Measurements from ENCODE around the gene CNKSR3. TPM values are rescaled to one million over a fixed set of nuclear protein-coding genes. Genes with fewer than 3 reads are reported as not detected.
"Not testable (repeated sequence)": the region's sequence is repeated elsewhere in the genome, so short reads cannot be mapped to it uniquely, and the experiment has no call there.

CNKSR3 gene
- 10 to 100 TPM; 57.4 to 61.0 (median 59.0) TPM for polyA plus RNA-seq (ENCODE audit: insufficient read length in 4 of 4)

DNA sequence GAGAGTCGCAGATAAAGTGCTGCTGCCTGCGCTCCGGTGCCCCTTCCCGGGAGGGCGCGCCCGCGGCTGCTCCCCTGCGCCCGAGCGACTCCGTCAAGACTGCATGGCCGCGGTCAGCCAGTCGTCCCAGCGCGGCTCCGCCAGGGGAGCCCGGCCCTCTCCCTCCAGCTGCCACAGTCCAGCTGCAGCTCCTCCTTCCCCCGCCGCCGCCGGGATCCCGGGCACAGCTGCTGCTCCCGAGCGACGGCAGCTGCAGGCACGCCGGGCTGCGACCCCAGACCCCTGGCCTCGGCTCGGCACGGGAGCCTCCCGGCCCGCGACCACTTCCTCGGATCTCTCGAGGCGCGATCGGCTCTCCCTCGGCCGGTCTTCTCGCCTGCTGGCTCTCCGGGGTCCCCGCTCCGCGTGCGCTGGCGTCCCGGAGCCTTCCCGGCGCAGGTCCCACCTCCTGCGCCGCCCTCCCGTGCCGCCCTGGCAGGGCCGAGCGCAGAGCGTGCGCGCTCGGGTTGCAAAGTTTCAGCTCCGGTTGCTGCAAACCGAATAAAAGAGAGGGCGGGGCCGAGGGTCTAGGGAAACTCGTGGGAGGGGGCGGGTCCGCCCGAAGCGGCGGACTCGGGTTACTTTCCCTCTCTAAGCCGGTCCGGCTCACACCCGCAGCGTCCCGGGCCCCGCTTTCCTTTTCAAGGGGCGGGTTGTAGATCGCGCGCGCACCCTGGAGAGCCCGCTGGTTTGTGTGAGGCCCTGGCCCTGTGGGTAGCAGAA, at the start of gene CNKSR3:
Gene CNKSR3, minus strand, starts transcription at position 542 of the 762 bp plus-strand sequence. CDS start 571 bp downstream, outside the sequence.
- peak in 3 of 4 donors; percentile 93 to 97 (median 95) for DNase-seq (ENCODE audit: low read depth in 4 of 4, low spot score in 2 of 4)

DNA sequence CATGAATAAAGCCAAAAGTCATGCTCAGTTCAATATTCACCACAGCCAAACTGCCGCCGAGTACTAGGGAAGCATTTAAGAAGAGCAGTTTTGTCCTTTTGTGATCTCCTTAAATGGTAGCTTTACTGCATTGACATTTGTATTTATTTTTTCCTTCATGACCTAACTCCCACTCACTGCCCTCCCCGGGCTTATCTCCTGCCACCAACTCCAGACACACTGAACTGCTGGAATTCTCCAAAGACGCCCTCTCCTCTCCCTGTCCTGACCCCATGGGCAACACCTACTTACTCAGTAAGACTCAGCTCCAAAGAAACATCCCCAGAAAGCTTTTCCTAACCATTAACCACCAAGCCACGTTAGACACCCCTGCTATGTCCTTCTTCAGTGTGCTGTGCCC, 48.5 kb upstream of the CNKSR3 start:
- no peak for DNase-seq (ENCODE audit: low read depth in 4 of 4, low spot score in 2 of 4)

GRCh38 chr6:154558513-154558912, 48.0 kb upstream of the CNKSR3 start:
- no peak for DNase-seq (ENCODE audit: low read depth in 4 of 4, low spot score in 2 of 4)

GRCh38 chr6:154555073-154555677, 44.7 kb upstream of the CNKSR3 start:
- DNase-seq (ENCODE audit: low read depth in 4 of 4, low spot score in 2 of 4), result peak in 1 of 4 donors; percentile 65

DNA sequence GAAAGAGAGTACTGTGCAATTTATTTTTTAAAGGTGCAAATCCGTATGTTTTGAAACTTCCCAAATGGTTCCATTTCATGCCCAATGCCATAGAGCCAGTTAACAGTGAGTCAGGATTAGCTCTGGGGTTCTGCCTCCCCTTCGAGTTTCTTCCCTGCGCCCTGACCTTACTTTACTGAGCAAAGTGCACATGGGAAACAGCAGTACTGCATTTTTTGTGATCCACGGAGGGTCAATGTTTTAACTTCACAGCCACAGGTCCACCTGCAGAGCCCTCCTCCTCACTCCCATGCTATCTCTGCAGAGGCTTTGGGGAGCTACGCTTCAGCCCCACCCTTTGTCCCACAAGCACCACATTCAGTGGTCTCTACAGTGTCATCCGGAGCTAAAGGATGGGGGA, 44.0 kb upstream of the CNKSR3 start:
- no peak for DNase-seq (ENCODE audit: low read depth in 4 of 4, low spot score in 2 of 4)

GRCh38 chr6:154550779-154551178, 40.3 kb upstream of the CNKSR3 start:
- DNase-seq (ENCODE audit: low read depth in 4 of 4, low spot score in 2 of 4), result no peak

DNA sequence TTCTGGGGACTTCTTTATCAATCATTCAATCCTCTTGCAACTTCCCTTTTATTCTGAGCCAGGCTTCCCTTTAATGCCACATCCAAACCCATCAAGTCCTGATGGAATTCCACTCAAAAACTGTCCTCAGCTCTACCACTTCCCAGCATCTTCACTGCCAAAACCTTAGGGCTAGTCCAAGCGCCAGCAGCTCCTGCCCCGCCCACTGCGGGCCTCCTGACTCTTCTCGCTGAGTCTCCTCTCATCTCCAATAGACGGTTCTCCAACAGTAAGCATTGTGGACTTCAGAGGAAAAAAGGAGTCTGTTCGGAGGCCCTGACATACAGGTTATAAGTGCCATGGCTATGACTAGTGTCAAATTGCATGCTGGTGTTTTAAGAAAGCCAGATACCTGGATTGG, 38.7 kb upstream of the CNKSR3 start:
- DNase-seq (ENCODE audit: low read depth in 4 of 4, low spot score in 2 of 4), result no peak

DNA sequence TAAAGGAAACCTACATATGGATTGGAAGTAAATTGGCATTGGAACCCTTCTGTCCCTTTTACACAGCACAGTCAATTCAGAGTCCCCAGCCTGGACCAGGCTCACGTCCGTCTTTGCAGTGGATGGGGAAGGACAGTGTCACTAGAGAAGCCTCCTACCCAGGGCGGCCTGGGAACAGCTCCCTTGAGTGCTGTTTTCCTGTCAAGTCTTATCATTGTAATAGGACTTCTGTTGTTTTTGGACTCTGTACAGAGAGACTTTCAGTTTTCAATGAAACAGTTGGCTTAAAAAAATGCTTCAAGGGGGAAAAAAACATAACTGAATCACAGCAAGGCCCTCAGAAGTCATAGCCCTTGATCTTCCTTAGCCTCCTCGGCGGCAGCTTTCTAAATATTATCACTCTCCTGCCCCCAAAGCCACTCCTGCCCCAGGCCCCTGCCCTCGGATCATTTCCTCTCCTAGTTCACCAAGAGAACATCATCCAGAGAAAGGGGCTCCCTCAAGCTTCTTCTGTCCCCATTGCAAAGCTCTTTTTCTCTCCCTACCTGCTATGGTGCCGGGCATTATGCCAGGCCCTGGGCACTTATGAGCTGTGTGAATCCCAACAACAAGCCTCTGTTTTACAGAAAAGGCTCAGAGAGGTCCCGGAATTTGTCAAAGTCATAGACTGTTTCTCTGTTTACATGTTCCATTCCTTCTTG, 37.8 kb upstream of the CNKSR3 start:
- DNase-seq (ENCODE audit: low read depth in 4 of 4, low spot score in 2 of 4), result peak in 2 of 4 donors; percentile 52 to 75

- DNase-seq (ENCODE audit: low read depth in 4 of 4, low spot score in 2 of 4), result no peak
Measured at GRCh38 chr6:154543628-154544027, 33.1 kb upstream of the CNKSR3 start.

DNA sequence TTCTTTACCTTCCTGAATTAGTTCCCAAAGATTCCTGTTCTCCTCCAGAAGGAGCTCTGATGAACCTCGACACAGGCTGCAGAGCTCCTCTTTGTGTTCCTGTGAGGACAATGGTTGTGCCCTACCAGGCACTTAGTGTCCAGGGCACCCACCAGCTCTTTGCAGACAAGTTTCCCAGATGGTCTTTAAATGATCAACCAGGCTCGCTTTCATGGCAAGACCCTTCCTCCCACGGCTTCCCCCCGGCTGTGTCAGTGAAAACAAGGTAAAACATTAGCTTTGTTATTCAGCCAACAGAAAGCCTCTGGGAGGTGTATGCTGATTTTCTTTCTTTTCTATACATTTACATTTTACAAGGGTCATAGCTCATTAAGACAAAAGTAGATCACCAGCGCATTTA, 32.3 kb upstream of the CNKSR3 start:
- DNase-seq (ENCODE audit: low read depth in 4 of 4, low spot score in 2 of 4), result no peak

DNA sequence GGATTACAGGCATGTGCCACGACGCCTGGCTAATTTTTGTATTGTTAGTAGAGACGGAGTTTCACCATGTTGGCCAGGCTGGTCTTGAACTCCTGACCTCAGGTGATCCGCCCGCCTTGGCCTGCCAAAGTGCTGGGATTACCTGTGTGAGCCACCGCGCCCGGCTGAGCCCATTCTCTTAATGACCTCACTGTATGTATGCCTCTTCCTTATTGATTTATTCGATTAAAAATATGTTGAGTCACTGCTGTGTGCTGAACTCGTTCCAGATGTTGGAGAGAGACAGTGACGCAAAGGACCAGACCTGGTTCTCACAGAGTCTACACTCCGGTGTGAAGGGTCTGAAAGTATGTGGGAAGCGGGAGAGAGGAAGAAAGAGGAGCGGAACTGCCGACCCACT, 31.4 kb upstream of the CNKSR3 start:
- not testable (repeated sequence) for DNase-seq (ENCODE audit: low read depth in 4 of 4, low spot score in 2 of 4)

- no peak for DNase-seq (ENCODE audit: low read depth in 4 of 4, low spot score in 2 of 4)
Measured at GRCh38 chr6:154539593-154540269, 29.2 kb upstream of the CNKSR3 start.

- DNase-seq (ENCODE audit: low read depth in 4 of 4, low spot score in 2 of 4), result no peak
Measured at GRCh38 chr6:154538640-154539191, 28.2 kb upstream of the CNKSR3 start.

DNA sequence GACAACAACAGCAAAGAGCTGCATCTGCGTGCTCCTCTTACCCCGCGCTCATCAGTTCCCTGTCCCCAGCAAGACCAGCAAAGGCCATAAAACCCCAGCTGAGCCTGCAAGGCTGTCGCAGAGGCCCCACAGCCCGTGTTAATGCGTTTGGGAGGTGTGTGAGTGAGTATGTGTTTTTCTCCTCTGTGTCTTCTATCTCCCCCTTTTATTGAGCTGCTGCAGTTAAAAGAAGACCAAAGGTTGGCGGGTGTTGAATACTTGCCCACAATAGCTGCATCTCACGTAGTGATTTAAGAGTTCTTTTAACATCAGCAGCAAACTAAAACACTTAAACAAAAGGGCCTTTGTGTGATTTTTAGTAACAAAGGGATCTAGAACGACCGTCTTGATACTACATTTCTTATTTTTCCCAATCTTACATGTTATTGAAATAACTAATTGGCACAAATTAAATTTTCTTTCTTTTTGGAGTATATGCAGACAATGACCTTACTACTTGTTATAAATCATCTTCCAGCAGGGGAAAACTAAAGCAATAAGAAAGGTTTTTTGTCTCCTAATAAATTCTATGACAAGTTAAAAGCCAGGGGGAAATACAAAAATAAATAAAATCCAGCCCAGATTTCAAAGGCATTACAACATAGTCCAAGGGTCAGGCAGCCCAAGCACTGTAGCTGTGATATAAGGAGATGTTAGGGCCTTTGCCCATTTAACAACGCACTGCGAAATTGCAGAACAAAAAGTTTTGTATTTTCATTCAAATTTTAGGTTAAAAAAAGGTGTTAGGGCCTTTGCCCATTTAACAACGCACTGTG, 27.2 kb upstream of the CNKSR3 start:
- no peak for DNase-seq (ENCODE audit: low read depth in 4 of 4, low spot score in 2 of 4)

DNA sequence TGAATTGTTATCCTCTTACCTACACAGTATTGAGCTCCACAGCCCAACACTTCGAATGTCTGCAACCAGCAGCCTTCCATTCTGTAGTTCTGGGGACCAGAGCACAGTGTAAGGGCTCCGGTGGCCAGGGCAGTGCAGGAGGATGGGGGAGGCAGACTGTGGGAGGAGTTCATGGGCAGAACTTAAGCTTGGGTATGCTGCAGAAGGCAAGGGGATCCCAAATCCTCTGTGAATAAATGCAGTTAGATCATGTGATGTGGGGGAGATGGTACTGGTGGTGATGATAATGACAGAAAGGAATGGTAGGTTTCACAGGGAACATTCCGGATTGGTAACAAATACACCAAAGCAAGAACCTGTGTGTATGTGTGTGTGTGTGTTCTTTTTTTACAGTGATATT, 26.5 kb upstream of the CNKSR3 start:
- DNase-seq (ENCODE audit: low read depth in 4 of 4, low spot score in 2 of 4), result no peak

DNA sequence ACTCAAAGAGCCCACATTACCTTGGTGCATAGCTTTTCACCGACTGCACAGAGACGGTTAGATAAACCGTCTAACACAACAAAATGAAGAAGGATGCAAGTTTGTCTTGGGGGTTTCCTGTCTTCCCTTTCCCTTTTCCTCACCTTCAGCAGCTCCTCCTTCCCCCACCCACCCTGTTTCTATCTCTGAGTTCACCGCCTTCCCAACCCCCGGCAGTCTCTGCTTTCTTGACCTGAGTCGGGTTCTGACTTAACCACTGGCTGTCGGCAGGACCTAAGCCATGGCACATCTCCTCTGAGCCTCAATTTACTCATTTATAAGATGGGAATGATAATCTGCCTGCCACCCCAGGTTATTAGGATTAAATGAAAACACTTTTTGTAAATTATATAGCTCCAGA, 25.8 kb upstream of the CNKSR3 start:
- DNase-seq (ENCODE audit: low read depth in 4 of 4, low spot score in 2 of 4), result no peak

- no peak for DNase-seq (ENCODE audit: low read depth in 4 of 4, low spot score in 2 of 4)
Measured at GRCh38 chr6:154535851-154536250, 25.4 kb upstream of the CNKSR3 start.

- DNase-seq (ENCODE audit: low read depth in 4 of 4, low spot score in 2 of 4), result no peak
Measured at GRCh38 chr6:154535147-154535546, 24.7 kb upstream of the CNKSR3 start.

DNA sequence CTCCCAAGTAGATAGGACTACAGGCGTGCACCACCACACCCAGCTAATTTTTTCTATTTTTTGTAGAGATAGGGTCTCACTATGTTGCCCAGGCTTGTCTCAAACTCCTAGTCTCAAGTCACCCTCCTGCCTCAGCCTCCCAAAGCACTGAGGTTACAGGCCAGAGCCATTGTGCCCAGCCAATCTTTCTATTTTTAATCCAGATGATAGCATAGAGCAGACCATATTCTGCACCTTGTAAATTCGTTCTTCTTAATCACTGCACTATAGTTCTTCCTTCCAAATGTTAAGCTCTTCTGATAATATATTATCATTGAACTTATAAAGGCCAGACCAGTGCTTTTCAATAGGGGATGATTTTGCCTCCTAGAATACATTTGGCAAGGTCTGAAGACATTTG, 24.0 kb upstream of the CNKSR3 start:
- no peak for DNase-seq (ENCODE audit: low read depth in 4 of 4, low spot score in 2 of 4)

- no peak for DNase-seq (ENCODE audit: low read depth in 4 of 4, low spot score in 2 of 4)
Measured at GRCh38 chr6:154532426-154532825, 21.9 kb upstream of the CNKSR3 start.
